Lower lobe of right lung (tissue), 2 donors: ENCODE results near the gene NFATC2. TPM values are rescaled to one million over a fixed set of nuclear protein-coding genes. Genes with fewer than 3 reads are reported as not detected.

ENCODE experiments used
- ATAC-seq, 2 donors: fragments of 200-7000 bp; cut with Tn5 transposase; one replicate each; pipeline ENCODE4 v1.9.1; 2020 to 2022; ENCODE audit warnings: mild to moderate bottlenecking in 2 of 2, moderate library complexity in 2 of 2
- DNase-seq: peaks from one replicate; pipeline ENCODE4 v3.0.0-alpha.2; 2020
- H3K27ac ChIP-seq: fragments of 200-600 bp; one replicate; pipeline ENCODE4 v1.8.0; 2022
- H3K27me3 ChIP-seq: fragments of 200-600 bp; one replicate; pipeline ENCODE4 v1.8.0; 2022; ENCODE audit warnings: low read depth
- H3K36me3 ChIP-seq: fragments of 200-600 bp; one replicate; pipeline ENCODE4 v1.8.0; 2022; ENCODE audit warnings: mild to moderate bottlenecking
- H3K4me1 ChIP-seq: fragments of 200-600 bp; one replicate; pipeline ENCODE4 v1.8.0; 2022
- H3K4me3 ChIP-seq: fragments of 200-600 bp; one replicate; pipeline ENCODE4 v1.8.0; 2022; ENCODE audit warnings: mild to moderate bottlenecking
- H3K9me3 ChIP-seq: fragments of 200-600 bp; one replicate; pipeline ENCODE4 v1.8.0; 2022
- CTCF ChIP-seq: fragments of 200-600 bp; IDR thresholded peaks from one replicate; pipeline ENCODE4 v1.8.0; 2022; ENCODE audit warnings: antibody characterized with exemption, mild to moderate bottlenecking
- intact Hi-C: fragments of 100-400 bp; cut with DNase I; formaldehyde crosslinking; loops from one replicate; pipeline ENCODE4 v1.11.0; 2022
- total RNA-seq: library from RNA; stranded (reverse); fragmentation: NEBNext Ultra II Directional; extraction: Animal tissue kit (Norgen Biotek cat#: 25700); gene quantifications from one replicate; pipeline ENCODE4 v1.2.1, GENCODE V29; 2021
- donor health status: DM: no; HTN: yes; CAD: no; lungs with severe emphysema.

The NFATC2 gene
- total RNA-seq, 1 donor from 2014 or later = 6.6 TPM

GRCh38 chr20:51511861-51512619, 30.5 kb downstream of the NFATC2 start:
- H3K9me3 ChIP-seq = no peaks in the 10 kb centered on the region
- ATAC-seq = no peak
- no peaks in the 10 kb centered on the region for H3K4me1 ChIP-seq
- H3K4me3 ChIP-seq = no peak overlapping the region
- no peak for DNase-seq
- no peaks in the 10 kb centered on the region for H3K27me3 ChIP-seq
- no peak overlapping the region for H3K27ac ChIP-seq
- no peak for TF ChIP-seq CTCF
- intact Hi-C loops = no loop called here
- H3K36me3 ChIP-seq = peaks cover 7% of the 10 kb centered on the region

GRCh38 chr20:51510936-51511605, 31.4 kb downstream of the NFATC2 start:
- no peak for DNase-seq

GRCh38 chr20:51510169-51510568, 32.4 kb downstream of the NFATC2 start:
- no peaks in the 10 kb centered on the region for H3K27me3 ChIP-seq
- no peaks in the 10 kb centered on the region for H3K4me1 ChIP-seq
- no peak overlapping the region for H3K4me3 ChIP-seq
- no peaks in the 10 kb centered on the region for H3K9me3 ChIP-seq
- no peak for ATAC-seq
- no peak for DNase-seq
- TF ChIP-seq CTCF = no peak
- H3K36me3 ChIP-seq = no peaks in the 10 kb centered on the region
- intact Hi-C loops = no loop called here
- no peak overlapping the region for H3K27ac ChIP-seq

More at GRCh38 chr20:51510936-51511605, 31.4 kb downstream of the NFATC2 start:
- Histone ChIP-seq H3K4me1 (no peaks in the 10 kb centered on the region), H3K27me3 (no peaks in the 10 kb centered on the region), H3K36me3 (no peaks in the 10 kb centered on the region), H3K4me3 (no peak overlapping the region), H3K9me3 (no peaks in the 10 kb centered on the region), H3K27ac (no peak overlapping the region)
- no peak for ATAC-seq
- intact Hi-C loops = no loop called here
- no peak for TF ChIP-seq CTCF

- H3K27ac ChIP-seq = no peak overlapping the region
- H3K9me3 ChIP-seq = no peaks in the 10 kb centered on the region
- H3K27me3 ChIP-seq = no peaks in the 10 kb centered on the region
- TF ChIP-seq CTCF = no peak
- DNase-seq (no peak), ATAC-seq (no peak)
- no peak overlapping the region for H3K4me3 ChIP-seq
- intact Hi-C loops = no loop called here
- no peaks in the 10 kb centered on the region for H3K4me1 ChIP-seq
- no peaks in the 10 kb centered on the region for H3K36me3 ChIP-seq
Measured at GRCh38 chr20:51509208-51509607, 33.3 kb downstream of the NFATC2 start.

GRCh38 chr20:51508780-51509179, 33.7 kb downstream of the NFATC2 start:
- intact Hi-C loops = no loop called here
- Histone ChIP-seq H3K27ac (no peak overlapping the region), H3K4me3 (no peak overlapping the region), H3K9me3 (no peaks in the 10 kb centered on the region), H3K27me3 (no peaks in the 10 kb centered on the region), H3K36me3 (no peaks in the 10 kb centered on the region), H3K4me1 (no peaks in the 10 kb centered on the region)
- DNase-seq = no peak
- ATAC-seq = no peak
- no peak for TF ChIP-seq CTCF
